WTC11 (cell line): ENCODE data around the gene HS3ST3A1. TPM values are rescaled to one million over a fixed set of nuclear protein-coding genes. Genes with fewer than 3 reads are reported as not detected.

Source experiments
- ATAC-seq: fragments of 200-7000 bp; cut with Tn5 transposase; 2 replicates; pipeline ENCODE4 v1.10.0; 2021; ENCODE audit warnings: mild to moderate bottlenecking, moderate library complexity
- CTCF ChIA-PET: fragments of 300-600 bp; sonication (Branson Sonifier 250); formaldehyde crosslinking; loops from one replicate; lab custom pipeline; 2021; ENCODE audit warnings: antibody characterized with exemption; lab: Charles Lee
- POLR2A ChIA-PET: fragments of 350-600 bp; sonication (Branson Sonifier 250); formaldehyde crosslinking; loops from one replicate; lab custom pipeline; 2021; ENCODE audit warnings: antibody characterized with exemption; lab: Charles Lee
- DNase-seq: peaks from one replicate; pipeline ENCODE4 v3.0.0; 2021; ENCODE audit warnings: low spot score
- H3K27ac Mint-ChIP-seq: 2 replicates; pipeline ENCODE4 v1.8.0; 2021; ENCODE audit warnings: mixed read lengths
- H3K27me3 Mint-ChIP-seq: 2 replicates; pipeline ENCODE4 v1.8.0; 2021; ENCODE audit warnings: low read depth, mild to moderate bottlenecking, moderate library complexity, mixed read lengths
- H3K36me3 Mint-ChIP-seq: 2 replicates; pipeline ENCODE4 v1.8.0; 2021; ENCODE audit warnings: mixed read lengths
- H3K4me1 Mint-ChIP-seq: 2 replicates; pipeline ENCODE4 v1.8.0; 2022; ENCODE audit warnings: mixed read lengths
- H3K4me3 Mint-ChIP-seq: 2 replicates; pipeline ENCODE4 v1.8.0; 2021; ENCODE audit warnings: mild to moderate bottlenecking, moderate library complexity, mixed read lengths
- H3K9me3 Mint-ChIP-seq: 2 replicates; pipeline ENCODE4 v1.8.0; 2021; ENCODE audit warnings: mixed read lengths
- ATF1 ChIP-seq: sonication (generic); formaldehyde crosslinking; IDR thresholded peaks from 2 replicates; pipeline ENCODE4 v1.8.1; 2023; ENCODE audit warnings: mild to moderate bottlenecking, moderate library complexity, missing genetic modification reagents
- ATF6 ChIP-seq: sonication (generic); formaldehyde crosslinking; IDR thresholded peaks from 2 replicates; pipeline ENCODE4 v1.8.1; 2023; ENCODE audit warnings: mild to moderate bottlenecking, missing genetic modification reagents
- E2F1 ChIP-seq: sonication (generic); formaldehyde crosslinking; IDR thresholded peaks from 2 replicates; pipeline ENCODE4 v1.8.0; 2022; ENCODE audit warnings: mild to moderate bottlenecking, missing genetic modification reagents
- ELF4 ChIP-seq: sonication (generic); formaldehyde crosslinking; IDR thresholded peaks from 2 replicates; pipeline ENCODE4 v1.8.1; 2022; ENCODE audit warnings: low read depth, mild to moderate bottlenecking, moderate library complexity, missing genetic modification reagents
- FOXJ3 ChIP-seq: sonication (generic); formaldehyde crosslinking; IDR thresholded peaks from 2 replicates; pipeline ENCODE4 v1.9.0; 2021; ENCODE audit warnings: missing genetic modification reagents, mild to moderate bottlenecking, borderline replicate concordance
- FOXK1 ChIP-seq: sonication (generic); formaldehyde crosslinking; IDR thresholded peaks from 2 replicates; pipeline ENCODE4 v1.8.0; 2022; ENCODE audit warnings: mild to moderate bottlenecking, moderate library complexity, missing genetic modification reagents
- GABPB1 ChIP-seq: sonication (generic); formaldehyde crosslinking; IDR thresholded peaks from 2 replicates; pipeline ENCODE4 v1.8.1; 2023; ENCODE audit warnings: mild to moderate bottlenecking, missing genetic modification reagents
- GRHL2 ChIP-seq: fragments of 250-450 bp; sonication (Bioruptor Pico); IDR thresholded peaks from 2 replicates; pipeline ENCODE4 v1.8.0; 2022; ENCODE audit warnings: mild to moderate bottlenecking, moderate library complexity; ENCODE audit not compliant: insufficient replicate concordance, severe bottlenecking
- IRF1 ChIP-seq: sonication (generic); formaldehyde crosslinking; IDR thresholded peaks from 2 replicates; pipeline ENCODE4 v1.8.0; 2023; ENCODE audit warnings: missing genetic modification reagents
- MAX ChIP-seq: sonication (generic); formaldehyde crosslinking; IDR thresholded peaks from 2 replicates; pipeline ENCODE4 v1.8.0; 2022; ENCODE audit warnings: mild to moderate bottlenecking, missing genetic modification reagents
- NFE2L1 ChIP-seq: sonication (generic); formaldehyde crosslinking; IDR thresholded peaks from 2 replicates; pipeline ENCODE4 v1.8.1; 2023; ENCODE audit warnings: missing genetic modification reagents
- PRDM15 ChIP-seq: sonication (generic); formaldehyde crosslinking; IDR thresholded peaks from 2 replicates; pipeline ENCODE4 v1.8.0; 2022; ENCODE audit warnings: missing genetic modification reagents
- SMAD4 ChIP-seq: sonication (generic); formaldehyde crosslinking; IDR thresholded peaks from 2 replicates; pipeline ENCODE4 v1.8.0; 2022; ENCODE audit warnings: mild to moderate bottlenecking, missing genetic modification reagents
- SP1 ChIP-seq: sonication (generic); formaldehyde crosslinking; conservative IDR thresholded peaks from 2 replicates; pipeline ENCODE4 v1.8.1; 2022; ENCODE audit warnings: missing genetic modification reagents
- USF2 ChIP-seq: sonication (generic); formaldehyde crosslinking; IDR thresholded peaks from 2 replicates; pipeline ENCODE4 v1.8.1; 2023; ENCODE audit warnings: mild to moderate bottlenecking, missing genetic modification reagents, moderate library complexity
- ZNF317 ChIP-seq: sonication (generic); formaldehyde crosslinking; IDR thresholded peaks from 2 replicates; pipeline ENCODE4 v1.8.1; 2023; ENCODE audit warnings: low read depth, mild to moderate bottlenecking, moderate library complexity, missing genetic modification reagents, borderline replicate concordance
- total RNA-seq: library from RNA; stranded (reverse); gene quantifications from 3 replicates; pipeline ENCODE4 v1.2.3, GENCODE V29; 2021

The HS3ST3A1 gene
- total RNA-seq, 1 experiment from 2014 or later, result 9.7 TPM

- DNase-seq, result no peak
- TF ChIP-seq GRHL2 (CRISPR knock-in tag), result no peak
- no peak for TF ChIP-seq SP1 (CRISPR knock-in tag)
- TF ChIP-seq, all 79 proteins: peak for 0
- Mint-ChIP-seq H3K36me3 (peaks cover 31% of the 10 kb centered on the region), H3K4me1 (peaks cover 53% of the 10 kb centered on the region), H3K4me3 (no peak overlapping the region), H3K27me3 (peaks cover 24% of the 10 kb centered on the region), H3K9me3 (peaks cover 31% of the 10 kb centered on the region), H3K27ac (no peak overlapping the region)
- ATAC-seq, result no peak
- CTCF ChIA-PET, result no interaction called here
- POLR2A ChIA-PET, result no interaction called here
Observed at GRCh38 chr17:13572581-13572980, 29.1 kb downstream of the HS3ST3A1 start.

GRCh38 chr17:13569398-13570123 is 32.2 kb downstream of the HS3ST3A1 start:
- H3K36me3 Mint-ChIP-seq, result peaks cover 28% of the 10 kb centered on the region
- H3K4me1 Mint-ChIP-seq, result peaks cover 30% of the 10 kb centered on the region
- CTCF ChIA-PET, result interaction anchor here (1.8 kb wide), 1 partner anchor 232 kb away, joined by 7 read pairs; no protein-coding TSS in a partner anchor
- H3K4me3 Mint-ChIP-seq, result no peak overlapping the region
- ATAC-seq (peak; percentile 50), DNase-seq (no peak)
- TF ChIP-seq GABPB1 (CRISPR knock-in tag) (no peak), PRDM15 (CRISPR knock-in tag) (no peak), ATF1 (CRISPR knock-in tag) (no peak)
- peaks cover 13% of the 10 kb centered on the region for H3K27me3 Mint-ChIP-seq
- peak overlapping the region; percentile 43; the same call in 1 of the 2 replicates for H3K27ac Mint-ChIP-seq
- H3K9me3 Mint-ChIP-seq, result peaks cover 28% of the 10 kb centered on the region
- POLR2A ChIA-PET, result no interaction called here

- TF ChIP-seq FOXJ3 (CRISPR knock-in tag), result no peak
- no peak for TF ChIP-seq SMAD4 (CRISPR knock-in tag)
- Mint-ChIP-seq H3K36me3 (peaks cover 26% of the 10 kb centered on the region), H3K4me1 (peaks cover 29% of the 10 kb centered on the region), H3K27ac (no peak overlapping the region), H3K27me3 (peaks cover 7% of the 10 kb centered on the region), H3K4me3 (no peak overlapping the region), H3K9me3 (peaks cover 26% of the 10 kb centered on the region)
- CTCF ChIA-PET, result interaction anchor here (1.8 kb wide), 1 partner anchor 231 kb away, joined by 7 read pairs; no protein-coding TSS in a partner anchor
- POLR2A ChIA-PET, result no interaction called here
- no peak for DNase-seq
- no peak for ATAC-seq
Observed at GRCh38 chr17:13568582-13569397, 32.9 kb downstream of the HS3ST3A1 start.

- ChIA-PET POLR2A (no interaction called here), CTCF (interaction anchor here (1.6 kb wide), 1 partner anchor 12 kb away, joined by 4 read pairs; no protein-coding TSS in a partner anchor)
- DNase-seq (no peak), ATAC-seq (no peak)
- H3K27me3 Mint-ChIP-seq, result no peaks in the 10 kb centered on the region
- H3K9me3 Mint-ChIP-seq, result peaks cover 20% of the 10 kb centered on the region
- peaks cover 19% of the 10 kb centered on the region for H3K36me3 Mint-ChIP-seq
- H3K4me1 Mint-ChIP-seq, result peaks cover 12% of the 10 kb centered on the region
- no peak overlapping the region for H3K4me3 Mint-ChIP-seq
- no peak overlapping the region for H3K27ac Mint-ChIP-seq
- TF ChIP-seq E2F1 (CRISPR knock-in tag) (no peak), ZNF317 (CRISPR knock-in tag) (no peak), NFE2L1 (CRISPR knock-in tag) (no peak), MAX (no peak), IRF1 (no peak), ELF4 (CRISPR knock-in tag) (no peak), USF2 (CRISPR knock-in tag) (no peak), ATF6 (no peak), FOXK1 (no peak)
Observed at GRCh38 chr17:13563866-13564265, 37.9 kb downstream of the HS3ST3A1 start.
